Measurements from ENCODE around the gene SPATS2L.

The SPATS2L gene

GRCh38 chr2:200379481-200380090 is 73.1 kb downstream of the SPATS2L start:
- DNase-seq, result no peak

GRCh38 chr2:200380091-200380561 is 73.6 kb downstream of the SPATS2L start:
- DNase-seq, result no peak

- DNase-seq, result no peak
Observed at GRCh38 chr2:200380833-200381542, 74.5 kb downstream of the SPATS2L start.

GRCh38 chr2:200382874-200383273 is 76.4 kb downstream of the SPATS2L start:
- DNase-seq, result no peak

- DNase-seq, result no peak
Observed at GRCh38 chr2:200383380-200384110, 77.1 kb downstream of the SPATS2L start.

GRCh38 chr2:200385063-200385635 is 78.7 kb downstream of the SPATS2L start:
- DNase-seq, result no peak

GRCh38 chr2:200393191-200393590 is 86.7 kb downstream of the SPATS2L start:
- DNase-seq, result no peak

- no peak for DNase-seq
Observed at GRCh38 chr2:200394045-200394444, 87.6 kb downstream of the SPATS2L start.

- no peak for DNase-seq
Observed at GRCh38 chr2:200396781-200397242, 90.3 kb downstream of the SPATS2L start.

GRCh38 chr2:200397785-200398184 is 91.3 kb downstream of the SPATS2L start:
- DNase-seq, result no peak

- DNase-seq, result no peak
Observed at GRCh38 chr2:200399046-200399445, 92.6 kb downstream of the SPATS2L start.

GRCh38 chr2:200399636-200400035 is 93.1 kb downstream of the SPATS2L start:
- no peak for DNase-seq

GRCh38 chr2:200403814-200404213 is 97.3 kb downstream of the SPATS2L start:
- no peak for DNase-seq

- DNase-seq, result no peak
Observed at GRCh38 chr2:200404615-200405014, 98.1 kb downstream of the SPATS2L start.

- DNase-seq, result peak; percentile 39
Observed at GRCh38 chr2:200405599-200406298, 99.3 kb downstream of the SPATS2L start.

GRCh38 chr2:200406379-200406778 is 99.9 kb downstream of the SPATS2L start:
- no peak for DNase-seq

GRCh38 chr2:200408428-200409316 is 102.2 kb downstream of the SPATS2L start:
- no peak for DNase-seq

GRCh38 chr2:200411831-200412230 is 105.3 kb downstream of the SPATS2L start:
- DNase-seq, result no peak

GRCh38 chr2:200414367-200414766 is 107.9 kb downstream of the SPATS2L start:
- no peak for DNase-seq

- no peak for DNase-seq
Observed at GRCh38 chr2:200415455-200415854, 109.0 kb downstream of the SPATS2L start.

GRCh38 chr2:200416878-200417277 is 110.4 kb downstream of the SPATS2L start:
- no peak for DNase-seq

- DNase-seq, result no peak
Observed at GRCh38 chr2:200417366-200417765, 110.9 kb downstream of the SPATS2L start.

Data from NCI-H2029 treated with DMSO at 0.1 percent for 48 hours (cell line).